Mesangial cell (primary cell): ENCODE data around the gene C2orf92. TPM values are rescaled to one million over a fixed set of nuclear protein-coding genes. Genes with fewer than 3 reads are reported as not detected.

Source experiments
- total RNA-seq: library from RNA; depleted of rRNA; stranded (reverse); fragments of >200 nt; gene quantifications from 2 replicates; pipeline ENCODE4 v1.2.3, GENCODE V29; 2015

Gene C2orf92
- total RNA-seq = 2.3 and 2.4 TPM in 2 replicates

DNA sequence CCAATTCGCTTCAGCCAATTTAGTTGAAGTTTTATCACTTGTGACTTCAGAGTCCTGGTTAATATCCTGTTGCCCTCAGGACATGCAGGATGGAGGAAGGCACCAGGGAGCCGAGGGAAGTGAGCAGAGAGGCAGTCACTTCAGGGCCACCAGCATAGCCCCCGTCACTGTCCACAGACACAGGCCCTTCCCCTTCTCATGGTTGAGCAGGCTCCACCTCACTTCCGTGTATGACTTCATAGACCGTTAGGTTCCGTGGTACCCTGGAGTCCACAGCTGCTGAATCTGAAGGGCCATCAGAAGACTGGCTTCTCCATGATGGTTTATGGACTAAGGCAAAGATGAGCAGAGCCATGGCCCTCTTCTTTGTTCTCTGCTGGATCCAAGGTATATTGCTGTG lies at the start of gene C2orf92:
Gene C2orf92 (plus strand): TSS at position 266 of the 400 bp plus-strand sequence. CDS start 76 bp downstream, at position 342.

DNA sequence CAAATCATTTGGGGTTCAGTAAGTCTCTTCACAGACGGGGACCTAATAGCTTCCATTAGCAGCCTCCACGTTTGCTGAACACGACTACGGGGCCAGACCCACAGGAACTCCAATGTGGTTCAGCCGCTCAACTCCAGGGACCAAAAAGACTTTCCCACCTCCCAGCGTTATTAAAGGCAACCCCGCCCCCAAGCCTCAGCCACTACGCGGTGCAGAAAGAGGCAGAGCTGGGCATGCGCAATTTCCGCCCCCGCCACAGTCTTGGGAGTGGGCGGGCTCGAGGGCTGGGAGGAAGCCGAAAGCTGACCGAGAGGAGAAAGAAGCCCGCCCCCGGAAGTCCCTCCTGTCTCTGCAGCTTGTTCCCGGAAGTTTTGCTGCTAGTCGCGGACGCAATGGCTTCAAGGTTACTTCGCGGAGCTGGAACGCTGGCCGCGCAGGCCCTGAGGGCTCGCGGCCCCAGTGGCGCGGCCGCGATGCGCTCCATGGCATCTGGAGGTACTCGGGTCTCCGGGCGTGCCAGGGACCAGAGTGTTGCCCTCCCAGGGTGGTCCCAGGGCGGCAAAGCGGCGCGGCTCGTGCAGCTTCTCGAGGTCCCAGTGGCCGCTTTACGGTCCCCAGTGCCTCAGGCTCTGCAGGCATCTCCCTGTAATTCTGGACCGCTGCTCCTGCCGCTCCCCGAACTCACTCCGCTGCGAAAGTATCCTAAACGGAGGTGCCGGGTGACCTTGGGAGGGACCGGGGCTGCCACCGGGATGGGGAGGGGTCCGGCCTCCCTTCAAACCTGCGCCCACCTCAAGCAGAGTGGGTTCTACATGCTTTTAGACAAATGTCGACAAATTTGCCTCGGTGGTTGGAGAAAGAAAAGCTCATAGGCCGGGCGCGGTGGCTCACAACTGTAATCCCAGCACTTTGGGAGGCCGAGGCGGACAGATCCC lies 23.6 kb upstream of the C2orf92 start, which contains the start of gene COX5B:
Gene COX5B (plus strand): TSS at position 368 of the 935 bp plus-strand sequence. CDS start 25 bp downstream, at position 393.

GRCh38 chr2:97663962-97664635 lies 5.4 kb upstream of the C2orf92 start, which contains the start of gene ACTR1B:
TSS of gene ACTR1B (minus strand) at chr2:97664044. CDS start at chr2:97663890, 154 bp downstream.

GRCh38 chr2:97713296-97714083 lies 44.0 kb downstream of the C2orf92 start, which contains the start of gene ZAP70:
TSS of gene ZAP70 (plus strand) at chr2:97713576. CDS start at chr2:97724037, 10,461 bp downstream.

Other genes starting within 250 kb of the C2orf92 start
- gene ANKRD36B, start 79.8 kb upstream of the C2orf92 start, total RNA-seq = 8.1 and 9.3 TPM in 2 replicates
- gene COX5B, start 23.7 kb upstream of the C2orf92 start, total RNA-seq = 358 and 512 TPM in 2 replicates
- 59.3 and 93.6 TPM in 2 replicates for gene ACTR1B, start 5.7 kb upstream of the C2orf92 start, total RNA-seq
- gene ZAP70, start 43.9 kb downstream of the C2orf92 start, total RNA-seq = 0.25 TPM in 1 of 2 replicates, not detected in the other